GM23338 (cell line): ENCODE results near the gene MYO5B. TPM values are rescaled to one million over a fixed set of nuclear protein-coding genes. Genes with fewer than 3 reads are reported as not detected.

ENCODE experiments used
- ATAC-seq: fragments of 200-7000 bp; cut with Tn5 transposase; 3 replicates; pipeline ENCODE4 v1.9.1; 2020
- DNase-seq: peaks from one replicate; pipeline ENCODE4 v3.0.0-alpha.2; 2015; ENCODE audit warnings: low spot score
- H2AFZ ChIP-seq: fragments of 200-600 bp; sonication (generic); 2 replicates; pipeline ENCODE4 v1.8.0; 2016; ENCODE audit warnings: antibody characterized with exemption, mild to moderate bottlenecking, moderate library complexity
- H3F3A ChIP-seq: fragments of 200-600 bp; sonication (generic); replicated peaks from 2 replicates; pipeline ENCODE4 v1.8.0; 2017; ENCODE audit warnings: antibody characterized with exemption, mixed run types, low read depth
- H3K27ac ChIP-seq: fragments of 200-600 bp; sonication (generic); 2 replicates; pipeline ENCODE4 v1.6.1; 2016; ENCODE audit warnings: low read depth
- H3K27me3 ChIP-seq: fragments of 200-600 bp; sonication (generic); 2 replicates; pipeline ENCODE4 v1.8.0; 2016; ENCODE audit warnings: mild to moderate bottlenecking, mixed run types, moderate library complexity; ENCODE audit not compliant: insufficient read depth
- H3K36me3 ChIP-seq: fragments of 200-600 bp; sonication (generic); 2 replicates; pipeline ENCODE4 v1.8.0; 2016; ENCODE audit warnings: mild to moderate bottlenecking; ENCODE audit not compliant: insufficient read depth
- H3K4me1 ChIP-seq: fragments of 200-600 bp; sonication (generic); 2 replicates; pipeline ENCODE4 v1.8.0; 2016; ENCODE audit warnings: mild to moderate bottlenecking, moderate library complexity; ENCODE audit not compliant: insufficient read depth
- H3K4me2 ChIP-seq: fragments of 200-600 bp; sonication (generic); 2 replicates; pipeline ENCODE4 v1.7.1; 2017; ENCODE audit warnings: mixed run types
- H3K4me3 ChIP-seq: fragments of 200-600 bp; sonication (generic); 2 replicates; pipeline ENCODE4 v1.6.1; 2016; ENCODE audit warnings: mixed run types
- H3K79me2 ChIP-seq: fragments of 200-600 bp; sonication (generic); replicated peaks from 2 replicates; pipeline ENCODE4 v1.8.0; 2017; ENCODE audit warnings: mild to moderate bottlenecking; ENCODE audit not compliant: insufficient read depth
- H3K9me2 ChIP-seq: fragments of 200-600 bp; sonication (generic); 2 replicates; pipeline ENCODE4 v1.8.0; 2017; ENCODE audit not compliant: insufficient read depth
- H4K20me1 ChIP-seq: fragments of 200-600 bp; sonication (generic); replicated peaks from 2 replicates; pipeline ENCODE4 v1.8.0; 2017; ENCODE audit warnings: mild to moderate bottlenecking; ENCODE audit not compliant: insufficient read depth
- H3K27ac Mint-ChIP-seq: 2 replicates; pipeline ENCODE4 v1.8.0; 2020; ENCODE audit warnings: inconsistent platforms, mild to moderate bottlenecking, moderate library complexity, mixed read lengths
- H3K27me3 Mint-ChIP-seq: 3 replicates; pipeline ENCODE4 v1.8.0; 2022; ENCODE audit warnings: low read depth, mild to moderate bottlenecking, moderate library complexity, mixed read lengths, inconsistent platforms; ENCODE audit not compliant: insufficient read depth, poor library complexity
- H3K36me3 Mint-ChIP-seq: 3 replicates; pipeline ENCODE4 v1.8.0; 2021; ENCODE audit warnings: low read depth, mild to moderate bottlenecking, inconsistent platforms, moderate library complexity, mixed read lengths
- H3K4me1 Mint-ChIP-seq: 3 replicates; pipeline ENCODE4 v1.8.0; 2020; ENCODE audit warnings: mild to moderate bottlenecking, inconsistent platforms, mixed read lengths
- H3K4me3 Mint-ChIP-seq: 3 replicates; pipeline ENCODE4 v1.8.0; 2021; ENCODE audit warnings: moderate library complexity, mild to moderate bottlenecking, inconsistent platforms, mixed read lengths
- H3K9me3 Mint-ChIP-seq: 3 replicates; pipeline ENCODE4 v1.8.0; 2020; ENCODE audit warnings: moderate library complexity, mild to moderate bottlenecking, inconsistent platforms, mixed read lengths
- CREB1 ChIP-seq: fragments of 250-450 bp; sonication (Bioruptor Pico); IDR thresholded peaks from 2 replicates; pipeline ENCODE4 v1.5.0; 2020; ENCODE audit warnings: low read depth, mild to moderate bottlenecking, moderate library complexity
- CTCF ChIP-seq, 2 experiments: fragments of 200-600 bp in 1 of 2; sonication (generic) in 1 of 2; conservative IDR thresholded peaks; 2 replicates each; pipeline versions ENCODE4 v1.5.1 to v1.6.1; 2016 to 2017; ENCODE audit warnings: antibody characterized with exemption in 2 of 2, low read depth in 2 of 2, mild to moderate bottlenecking in 2 of 2, moderate library complexity in 1 of 2
- ETS1 ChIP-seq: IDR thresholded peaks from 2 replicates; pipeline ENCODE4 v1.6.1; 2016; ENCODE audit warnings: antibody characterized with exemption
- EZH2 ChIP-seq: fragments of 200-600 bp; sonication (generic); IDR thresholded peaks from one replicate; pipeline ENCODE4 v1.8.0; 2017; ENCODE audit warnings: antibody characterized with exemption, mild to moderate bottlenecking, low read depth; ENCODE audit not compliant: unreplicated experiment
- EZH2phosphoT487 ChIP-seq: fragments of 200-600 bp; sonication (generic); IDR thresholded peaks from one replicate; pipeline ENCODE4 v1.8.1; 2018; ENCODE audit warnings: antibody characterized with exemption; ENCODE audit not compliant: unreplicated experiment
- JUNB ChIP-seq: IDR thresholded peaks from one replicate; pipeline ENCODE4 v1.6.1; 2016; ENCODE audit warnings: antibody characterized with exemption; ENCODE audit not compliant: unreplicated experiment
- NANOG ChIP-seq: IDR thresholded peaks from 2 replicates; pipeline ENCODE4 v1.6.1; 2016; ENCODE audit warnings: antibody characterized with exemption, borderline replicate concordance
- POLR2AphosphoS5 ChIP-seq: IDR thresholded peaks from 2 replicates; pipeline ENCODE4 v1.6.1; 2016; ENCODE audit warnings: antibody characterized with exemption, low read depth
- REST ChIP-seq: IDR thresholded peaks from one replicate; pipeline ENCODE4 v1.6.1; 2018; ENCODE audit warnings: antibody characterized with exemption; ENCODE audit not compliant: unreplicated experiment
- STAT1 ChIP-seq: IDR thresholded peaks from one replicate; pipeline ENCODE4 v1.6.1; 2016; ENCODE audit warnings: antibody characterized with exemption; ENCODE audit not compliant: unreplicated experiment
- ZNF114 ChIP-seq: fragments of 250-450 bp; sonication (Bioruptor Pico); IDR thresholded peaks from 2 replicates; pipeline ENCODE4 v1.5.0; 2020; ENCODE audit warnings: mild to moderate bottlenecking, moderate library complexity
- ZNF331 ChIP-seq: fragments of 250-450 bp; sonication (Bioruptor Pico); IDR thresholded peaks from 2 replicates; pipeline ENCODE4 v1.5.0; 2020; ENCODE audit warnings: low read depth, mild to moderate bottlenecking, moderate library complexity
- ZNF462 ChIP-seq: fragments of 250-450 bp; sonication (Bioruptor Pico); IDR thresholded peaks from 2 replicates; pipeline ENCODE4 v1.5.0; 2020; ENCODE audit warnings: mild to moderate bottlenecking, moderate library complexity
- polyA plus RNA-seq: library from polyadenylated mRNA; unstranded; fragments of >200 nt; fragmentation: Nextera tagmentation; extraction: Ambion mirVana; gene quantifications from 2 replicates; pipeline ENCODE4 v1.2.1, GENCODE V29; 2016
- total RNA-seq: library from RNA; depleted of rRNA; stranded (reverse); fragments of >200 nt; shearing (Covaris generic); gene quantifications from 2 replicates; pipeline ENCODE4 v1.2.3, GENCODE V29; 2014

The MYO5B gene
- total and polyA plus RNA-seq, 2 experiments from 2014 or later = 3.2 to 19.1 TPM

DNA sequence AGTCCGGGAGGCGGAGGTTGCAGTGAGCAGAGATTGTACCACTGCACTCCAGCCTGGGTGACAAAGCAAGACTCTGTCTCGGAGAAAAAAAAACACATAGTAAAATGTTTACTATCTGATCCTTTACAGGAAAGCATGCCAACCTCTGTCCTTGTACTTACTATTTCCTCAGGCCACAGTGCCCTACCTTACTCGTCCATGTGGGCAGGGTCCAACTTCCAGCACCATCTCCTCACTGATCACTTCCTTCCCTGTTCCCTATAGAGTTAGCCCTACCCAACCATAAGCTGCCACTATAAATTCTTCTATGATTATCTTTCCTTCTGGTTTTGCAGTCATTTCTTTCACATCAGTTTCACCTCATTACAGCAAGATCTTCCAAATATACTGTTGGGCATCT, 136.2 kb downstream of the MYO5B start:
- Histone ChIP-seq H3K79me2 (no peaks in the 10 kb centered on the region), H3K4me3 (no peak overlapping the region), H2AFZ (no peak overlapping the region), H3K4me2 (no peak overlapping the region), H4K20me1 (no peaks in the 10 kb centered on the region), H3K4me1 (0 out of 2 replicates have a peak, but pooled peaks cover 4% of the 10 kb centered on the region), H3K36me3 (no peaks in the 10 kb centered on the region), H3K9me2 (no peaks in the 10 kb centered on the region), H3K27ac (no peak overlapping the region), H3K27me3 (no peaks in the 10 kb centered on the region), H3F3A (no peaks in the 10 kb centered on the region)
- no peak overlapping the region for H3K27ac Mint-ChIP-seq
- ATAC-seq = no peak
- H3K9me3 Mint-ChIP-seq = no peaks in the 10 kb centered on the region
- peaks cover 4% of the 10 kb centered on the region for H3K4me1 Mint-ChIP-seq
- DNase-seq = no peak
- TF ChIP-seq CTCF (conservative IDR thresholded peaks at IDR 0.05; ENCODE audit: low read depth in 2 of 2) = no peak
- no peak for TF ChIP-seq STAT1
- TF ChIP-seq POLR2AphosphoS5 = no peak
- TF ChIP-seq CREB1 (CRISPR knock-in tag) = no peak
- no peak for TF ChIP-seq JUNB
- TF ChIP-seq ZNF114 = no peak
- no peak for TF ChIP-seq EZH2phosphoT487
- TF ChIP-seq ETS1 = no peak
- no peak for TF ChIP-seq ZNF462 (CRISPR knock-in tag)
- TF ChIP-seq REST = no peak
- TF ChIP-seq ZNF331 (CRISPR knock-in tag) = no peak
- TF ChIP-seq EZH2 = no peak
- no peak for TF ChIP-seq NANOG
- H3K27me3 Mint-ChIP-seq = no peaks in the 10 kb centered on the region
- H3K36me3 Mint-ChIP-seq = no peaks in the 10 kb centered on the region; the same call in 2 of the 3 replicates
- no peak overlapping the region for H3K4me3 Mint-ChIP-seq
